Skeletal muscle satellite cell (primary cell): ENCODE data around the gene AGBL1.
"Not testable (repeated sequence)": the region's sequence is repeated elsewhere in the genome, so short reads cannot be mapped to it uniquely, and the experiment has no call there.

Experiments used
- H3K27me3 ChIP-seq: 2 replicates; pipeline ENCODE4 v1.7.0; 2013; ENCODE audit warnings: low read length; ENCODE audit not compliant: control insufficient read depth, insufficient read depth
- H3K36me3 ChIP-seq: 2 replicates; pipeline ENCODE4 v1.7.0; 2013; ENCODE audit warnings: mild to moderate bottlenecking, control low read depth, low read length; ENCODE audit not compliant: insufficient read depth
- H3K4me1 ChIP-seq: 2 replicates; pipeline ENCODE4 v1.7.0; 2013; ENCODE audit warnings: low read length; ENCODE audit not compliant: control insufficient read depth, insufficient read depth
- H3K4me2 ChIP-seq: 2 replicates; pipeline ENCODE4 v1.7.0; 2013; ENCODE audit warnings: mild to moderate bottlenecking, low read length
- H3K4me3 ChIP-seq: 2 replicates; pipeline ENCODE4 v1.7.0; 2013; ENCODE audit warnings: low read length
- H3K9ac ChIP-seq: 2 replicates; pipeline ENCODE4 v1.7.0; 2013; ENCODE audit warnings: mild to moderate bottlenecking, low read depth, low read length, moderate library complexity
- H3K9me3 ChIP-seq: replicated peaks from 2 replicates; pipeline ENCODE4 v1.7.0; 2013; ENCODE audit warnings: mild to moderate bottlenecking, control low read depth, low read length

The AGBL1 gene

DNA sequence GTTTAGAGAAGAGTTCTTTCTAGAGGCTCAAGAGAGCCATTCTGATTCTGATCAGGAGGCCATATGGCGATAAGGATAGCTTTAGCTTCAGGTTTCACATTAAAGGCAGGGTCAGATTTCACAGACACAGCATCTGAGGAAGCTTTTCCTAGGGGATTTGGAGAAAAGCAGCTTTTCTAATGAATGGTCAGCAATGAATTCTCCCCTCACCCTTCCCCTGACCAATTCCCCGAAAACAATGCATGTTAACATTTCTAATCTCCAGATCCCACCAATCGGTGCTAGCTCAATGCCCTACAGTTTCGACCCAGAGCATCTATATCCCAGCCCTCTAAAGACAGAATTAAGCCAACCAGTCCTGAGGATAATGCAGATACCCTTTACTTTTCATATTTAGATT lies 9.8 kb downstream of the AGBL1 start:
- Histone ChIP-seq H3K4me1 (no peaks in the 10 kb centered on the region), H3K4me3 (no peak overlapping the region), H3K9ac (no peak overlapping the region), H3K36me3 (no peaks in the 10 kb centered on the region), H3K9me3 (no peaks in the 10 kb centered on the region), H3K4me2 (no peak overlapping the region), H3K27me3 (peaks cover 3% of the 10 kb centered on the region)

DNA sequence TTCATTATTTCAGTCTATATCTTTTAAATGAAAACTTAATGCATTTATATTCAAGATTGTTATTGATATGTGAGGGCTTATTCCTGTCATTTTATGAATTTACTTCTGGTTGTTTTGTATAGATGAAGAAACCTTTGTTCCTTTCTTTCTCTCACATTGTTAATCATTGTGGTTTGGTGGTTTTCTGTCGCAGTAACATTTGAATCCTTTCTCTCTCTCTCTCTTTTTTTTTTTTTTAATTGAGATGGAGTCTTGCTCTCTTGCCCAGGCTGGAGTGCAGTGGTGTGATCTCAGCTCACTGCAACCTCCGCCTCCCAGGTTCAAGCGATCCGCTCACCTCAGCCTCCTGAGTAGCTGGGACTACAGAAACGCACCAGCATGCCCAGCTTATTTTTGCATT lies 22.1 kb downstream of the AGBL1 start:
- no peaks in the 10 kb centered on the region for H3K36me3 ChIP-seq
- no peaks in the 10 kb centered on the region for H3K9me3 ChIP-seq
- no peaks in the 10 kb centered on the region for H3K4me1 ChIP-seq
- H3K9ac ChIP-seq: no peak overlapping the region
- no peak overlapping the region for H3K4me2 ChIP-seq
- H3K27me3 ChIP-seq: no peaks in the 10 kb centered on the region
- H3K4me3 ChIP-seq: no peak overlapping the region

DNA sequence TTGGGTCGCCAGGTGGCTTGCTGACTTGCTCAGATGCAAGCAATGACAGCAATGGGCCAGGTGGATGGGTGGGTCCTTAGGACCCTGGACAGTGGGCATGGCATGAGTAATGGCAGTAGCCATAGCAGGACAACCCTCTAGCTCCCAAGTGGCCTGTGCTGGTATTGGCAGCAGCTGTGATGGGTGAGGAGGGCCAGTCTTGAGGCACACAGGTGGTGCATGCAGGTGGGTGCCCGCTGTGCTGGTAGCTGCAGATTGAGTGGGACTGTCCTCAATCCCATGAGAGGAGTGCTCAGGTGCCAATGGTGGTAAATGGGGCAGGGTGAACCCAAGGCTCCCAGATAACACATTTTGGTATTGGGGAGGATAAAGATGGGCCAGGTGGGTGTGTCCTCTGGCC lies 24.2 kb downstream of the AGBL1 start:
- Histone ChIP-seq H3K9ac (no peak overlapping the region), H3K27me3 (no peaks in the 10 kb centered on the region), H3K4me3 (no peak overlapping the region)

DNA sequence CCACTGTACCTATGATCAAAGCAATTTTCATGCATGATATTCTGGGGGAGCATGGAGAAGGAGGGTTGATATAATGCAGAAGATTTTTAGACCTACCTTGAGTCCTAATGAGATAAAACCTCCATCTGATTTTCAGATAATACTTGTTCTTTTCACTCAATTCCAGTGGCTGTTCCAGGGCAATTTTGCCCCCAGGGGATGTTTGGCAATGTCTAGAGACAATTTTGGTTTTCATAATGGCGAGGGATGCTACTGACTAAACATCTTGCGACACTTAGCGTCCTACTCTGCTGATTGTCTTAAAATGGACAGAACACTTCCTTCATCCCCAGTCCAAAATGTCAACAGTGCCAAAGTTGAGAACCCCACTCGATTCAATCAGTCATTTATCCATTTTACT lies 26.6 kb downstream of the AGBL1 start:
- no peak overlapping the region for H3K9ac ChIP-seq
- H3K4me3 ChIP-seq: no peak overlapping the region
- H3K4me1 ChIP-seq: no peaks in the 10 kb centered on the region

More for the DNA sequence above, 24.2 kb downstream of the AGBL1 start:
- Histone ChIP-seq H3K4me1 (no peaks in the 10 kb centered on the region), H3K36me3 (no peaks in the 10 kb centered on the region), H3K9me3 (no peaks in the 10 kb centered on the region), H3K4me2 (no peak overlapping the region)

GRCh38 chr15:86115145-86115801 lies 35.6 kb downstream of the AGBL1 start:
- Histone ChIP-seq H3K9ac (no peak overlapping the region), H3K4me2 (no peak overlapping the region), H3K4me3 (no peak overlapping the region), H3K9me3 (no peaks in the 10 kb centered on the region), H3K36me3 (no peaks in the 10 kb centered on the region), H3K27me3 (no peaks in the 10 kb centered on the region), H3K4me1 (no peaks in the 10 kb centered on the region)

More for the DNA sequence above, 26.6 kb downstream of the AGBL1 start:
- H3K9me3 ChIP-seq: no peaks in the 10 kb centered on the region
- no peak overlapping the region for H3K4me2 ChIP-seq
- H3K36me3 ChIP-seq: no peaks in the 10 kb centered on the region
- H3K27me3 ChIP-seq: no peaks in the 10 kb centered on the region

DNA sequence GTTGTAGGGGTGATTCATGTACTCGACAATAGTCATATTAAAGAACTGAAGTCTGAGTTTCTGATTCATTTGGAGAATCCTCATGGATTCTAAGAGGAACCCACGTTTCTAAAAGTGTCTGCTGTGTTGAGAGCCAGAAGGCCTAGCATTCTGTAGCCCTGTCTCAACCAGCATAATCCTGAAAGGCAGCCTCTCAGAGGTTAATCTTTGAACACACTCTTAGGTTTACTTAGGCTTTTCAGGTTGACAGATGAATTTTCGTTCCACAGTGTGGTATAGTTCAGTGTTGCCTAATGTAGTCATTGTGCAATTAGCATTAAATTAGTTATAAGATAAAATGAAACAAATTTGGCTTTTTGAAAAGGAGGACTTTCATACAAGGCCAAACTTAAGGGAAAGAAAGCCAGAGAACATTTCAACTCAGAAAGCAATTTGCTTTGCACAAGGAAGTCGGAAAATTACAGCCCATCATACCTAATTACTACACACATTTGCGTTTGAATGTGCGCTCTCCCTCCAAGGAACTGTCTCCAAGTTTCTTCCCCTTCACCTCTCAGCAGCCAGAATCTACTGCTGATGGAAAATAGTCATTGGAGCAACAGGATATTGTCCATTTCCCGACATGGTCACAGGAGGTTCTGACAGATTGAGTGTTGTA lies 42.0 kb downstream of the AGBL1 start:
- Histone ChIP-seq H3K27me3 (no peaks in the 10 kb centered on the region), H3K4me1 (no peaks in the 10 kb centered on the region), H3K4me2 (no peak overlapping the region), H3K36me3 (no peaks in the 10 kb centered on the region), H3K4me3 (no peak overlapping the region), H3K9me3 (no peaks in the 10 kb centered on the region), H3K9ac (no peak overlapping the region)

DNA sequence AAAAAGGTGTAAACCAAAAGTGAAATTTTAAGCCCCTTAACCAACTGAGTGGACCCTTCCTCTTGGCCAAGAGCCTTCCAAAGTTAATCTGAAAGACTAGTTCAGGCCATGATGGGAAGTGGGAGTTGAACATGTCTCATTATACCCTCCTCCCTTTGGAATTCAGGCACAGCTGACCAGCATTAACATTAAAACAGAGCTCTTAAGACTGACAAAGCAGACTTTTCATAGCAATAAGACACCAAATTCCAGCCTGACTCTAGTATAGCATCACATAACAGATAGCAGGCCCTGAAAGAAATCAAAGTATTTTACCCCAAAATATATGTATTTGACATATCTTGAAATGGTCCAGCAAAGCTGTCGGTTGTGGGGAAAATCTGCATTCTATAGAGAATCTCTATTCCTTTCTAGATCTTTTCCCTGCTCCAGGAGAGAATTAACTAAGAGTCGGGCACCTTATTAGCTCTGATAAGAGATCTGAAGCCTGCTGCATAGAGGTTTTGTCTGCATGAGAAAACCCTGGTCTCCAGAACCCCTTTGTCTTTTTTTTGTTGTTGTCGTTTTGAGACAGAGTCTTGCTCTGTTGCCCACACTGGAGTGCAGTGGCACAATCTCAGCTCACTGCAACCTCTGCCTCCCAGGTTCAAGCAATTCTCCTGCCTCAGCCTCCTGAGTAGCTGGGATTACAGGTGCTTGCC lies 43.2 kb downstream of the AGBL1 start:
- H3K4me2 ChIP-seq, H3K4me3 ChIP-seq, H3K36me3 ChIP-seq, H3K9ac ChIP-seq, H3K4me1 ChIP-seq, H3K9me3 ChIP-seq, H3K27me3 ChIP-seq: not testable (repeated sequence)

GRCh38 chr15:86125775-86126174 lies 46.1 kb downstream of the AGBL1 start:
- no peak overlapping the region for H3K4me2 ChIP-seq
- H3K9ac ChIP-seq: no peak overlapping the region
- H3K36me3 ChIP-seq: no peaks in the 10 kb centered on the region
- no peaks in the 10 kb centered on the region for H3K27me3 ChIP-seq
- no peaks in the 10 kb centered on the region for H3K4me1 ChIP-seq
- no peak overlapping the region for H3K4me3 ChIP-seq
- no peaks in the 10 kb centered on the region for H3K9me3 ChIP-seq

GRCh38 chr15:86127547-86127946 lies 47.9 kb downstream of the AGBL1 start:
- Histone ChIP-seq H3K36me3 (no peaks in the 10 kb centered on the region), H3K4me1 (no peaks in the 10 kb centered on the region), H3K9ac (no peak overlapping the region), H3K4me3 (no peak overlapping the region), H3K27me3 (no peaks in the 10 kb centered on the region), H3K4me2 (no peak overlapping the region), H3K9me3 (no peaks in the 10 kb centered on the region)

DNA sequence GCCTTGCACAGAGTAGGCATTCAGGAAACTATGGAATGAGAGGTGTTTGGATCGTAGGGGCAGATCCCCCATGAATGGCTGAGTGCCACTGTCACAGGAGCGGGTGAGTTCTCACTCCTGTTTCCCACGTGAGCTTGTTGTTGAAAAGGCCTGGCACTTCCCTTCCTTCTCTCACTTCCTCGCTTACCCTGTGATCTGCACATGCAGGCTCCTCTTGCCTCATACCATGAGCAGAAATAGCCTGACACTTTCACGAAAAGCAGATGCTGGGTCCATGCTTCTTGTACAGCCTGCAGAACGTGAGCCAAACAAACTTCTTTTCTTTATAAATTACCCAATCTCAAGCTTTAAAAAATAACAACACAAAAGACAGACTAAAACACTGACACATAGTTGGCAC lies 55.4 kb downstream of the AGBL1 start:
- Histone ChIP-seq H3K9me3 (no peaks in the 10 kb centered on the region), H3K4me2 (no peak overlapping the region), H3K9ac (no peak overlapping the region), H3K36me3 (no peaks in the 10 kb centered on the region), H3K4me3 (no peak overlapping the region), H3K27me3 (no peaks in the 10 kb centered on the region), H3K4me1 (no peaks in the 10 kb centered on the region)

GRCh38 chr15:86136861-86137260 lies 57.2 kb downstream of the AGBL1 start:
- no peaks in the 10 kb centered on the region for H3K9me3 ChIP-seq

GRCh38 chr15:86138798-86139197 lies 59.1 kb downstream of the AGBL1 start:
- H3K27me3 ChIP-seq: no peaks in the 10 kb centered on the region
- H3K9me3 ChIP-seq: no peaks in the 10 kb centered on the region
- no peak overlapping the region for H3K4me2 ChIP-seq

More at GRCh38 chr15:86136861-86137260, 57.2 kb downstream of the AGBL1 start:
- no peaks in the 10 kb centered on the region for H3K36me3 ChIP-seq
- no peak overlapping the region for H3K4me3 ChIP-seq
- H3K4me1 ChIP-seq: no peaks in the 10 kb centered on the region
- H3K9ac ChIP-seq: no peak overlapping the region
- H3K27me3 ChIP-seq: no peaks in the 10 kb centered on the region
- no peak overlapping the region for H3K4me2 ChIP-seq

More at GRCh38 chr15:86138798-86139197, 59.1 kb downstream of the AGBL1 start:
- no peak overlapping the region for H3K4me3 ChIP-seq
- H3K36me3 ChIP-seq: no peaks in the 10 kb centered on the region
- H3K9ac ChIP-seq: no peak overlapping the region
- H3K4me1 ChIP-seq: no peaks in the 10 kb centered on the region
